HG03432 (cell line): ENCODE data around the gene ZNF746.
"Not testable (repeated sequence)": the region's sequence is repeated elsewhere in the genome, so short reads cannot be mapped to it uniquely, and the experiment has no call there.

Experiments
- ATAC-seq: cut with Tn5 transposase; IDR thresholded peaks from one replicate; pipeline ENCODE4 v1.9.1; 2021; ENCODE audit warnings: mild to moderate bottlenecking, moderate library complexity; ENCODE audit not compliant: unreplicated experiment

ZNF746 gene

DNA sequence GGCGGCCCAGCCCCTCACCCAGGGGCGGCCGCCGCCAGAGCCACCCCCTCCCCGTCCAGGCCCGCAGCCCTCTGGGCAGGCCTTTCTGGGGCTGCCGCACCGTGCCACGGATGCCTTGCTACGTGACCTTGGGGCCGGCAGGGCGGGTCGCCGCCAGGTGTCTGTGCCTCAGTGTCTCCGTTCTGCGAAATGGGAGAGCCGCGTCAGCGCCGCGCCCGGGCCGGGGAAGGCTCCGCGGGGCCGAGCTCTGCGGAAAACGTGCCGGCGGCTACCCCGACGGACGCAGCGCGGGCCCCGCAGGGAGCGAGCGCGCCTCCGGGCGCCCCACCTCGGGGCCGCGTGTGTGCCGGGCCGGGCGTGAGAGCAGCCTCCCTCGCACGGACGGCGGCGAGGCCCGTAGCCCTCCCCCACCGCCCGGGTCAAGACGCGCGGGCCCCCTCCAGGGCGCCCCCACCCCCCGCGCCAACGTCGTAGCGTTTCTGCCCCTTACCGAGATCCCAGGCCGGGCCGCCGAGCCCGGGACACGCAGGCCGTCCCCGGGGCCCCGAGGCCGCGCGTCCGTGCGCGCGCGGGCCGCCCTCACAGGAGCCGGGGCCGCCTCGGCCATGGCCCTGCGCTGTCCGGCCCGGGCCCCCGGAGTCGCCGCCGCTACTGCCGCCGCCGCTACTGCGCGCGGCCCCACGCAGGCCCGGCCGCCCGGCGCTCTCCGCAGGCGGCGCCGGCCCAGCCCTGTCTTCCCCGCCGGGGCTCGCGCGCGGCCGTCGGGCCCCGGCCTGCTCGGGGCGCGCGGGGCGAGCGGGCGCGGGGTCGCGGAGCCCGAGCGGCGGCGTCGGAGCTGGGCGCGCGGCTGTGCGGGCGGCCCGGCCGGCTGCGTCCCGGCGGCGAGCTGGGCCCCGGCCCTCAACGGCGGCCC, 37.8 kb downstream of the ZNF746 start:
- peak; percentile 39 for ATAC-seq

DNA sequence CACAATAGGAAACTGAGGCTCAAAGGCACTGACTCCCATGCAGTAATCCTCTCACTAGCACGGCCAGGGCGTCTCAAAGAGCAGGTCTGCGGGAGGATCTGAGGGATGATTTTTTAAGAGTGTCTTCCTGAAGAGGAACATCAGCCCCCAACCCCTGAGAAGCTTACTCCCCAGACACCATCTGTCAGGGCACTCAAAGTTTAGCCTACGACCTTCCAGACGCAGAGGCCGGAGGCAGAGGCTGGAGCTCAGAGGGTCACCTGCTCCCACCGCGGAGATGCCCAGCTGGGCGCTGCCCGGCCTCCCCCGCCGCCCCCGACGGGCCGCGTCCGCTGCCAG, 38.4 kb downstream of the ZNF746 start:
- no peak for ATAC-seq

DNA sequence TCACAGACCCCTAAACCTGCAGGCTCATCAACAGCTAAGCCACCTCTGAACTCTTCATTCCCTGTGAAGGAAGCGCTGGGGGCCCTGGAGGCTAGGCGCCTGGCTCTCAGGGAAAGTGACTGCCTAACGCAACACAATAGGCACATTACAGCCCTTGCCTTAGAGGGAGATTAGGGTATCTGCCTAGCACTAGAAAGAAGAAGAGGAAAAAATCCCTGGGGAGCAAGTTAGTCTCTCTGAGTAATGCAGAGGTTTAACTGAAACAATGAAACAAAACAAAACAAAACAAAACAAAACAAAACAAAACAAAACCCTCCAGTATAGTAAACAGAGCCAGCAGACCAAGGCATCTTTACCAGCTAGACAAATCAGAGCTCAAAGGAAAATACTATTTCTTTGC, 39.4 kb downstream of the ZNF746 start:
- ATAC-seq: no peak

DNA sequence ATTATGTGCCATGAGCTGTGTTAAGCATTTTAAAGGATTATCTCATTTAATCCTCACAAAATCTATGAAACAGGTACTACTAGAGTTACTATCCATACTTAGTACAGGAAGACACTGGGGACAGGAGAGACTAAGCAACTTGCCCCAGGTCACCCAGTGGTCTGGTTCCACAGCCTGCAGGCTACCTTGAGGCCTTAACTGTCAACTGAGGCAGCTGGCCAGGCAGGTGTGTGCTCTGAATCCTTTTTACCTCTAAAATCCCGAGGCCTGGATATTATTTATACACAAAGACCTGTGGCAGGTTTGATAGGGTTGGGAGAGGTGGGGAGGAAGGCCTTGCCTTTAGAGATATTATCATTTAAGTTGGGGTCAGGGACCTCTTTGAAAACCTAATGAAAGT, 39.8 kb downstream of the ZNF746 start:
- no peak for ATAC-seq

DNA sequence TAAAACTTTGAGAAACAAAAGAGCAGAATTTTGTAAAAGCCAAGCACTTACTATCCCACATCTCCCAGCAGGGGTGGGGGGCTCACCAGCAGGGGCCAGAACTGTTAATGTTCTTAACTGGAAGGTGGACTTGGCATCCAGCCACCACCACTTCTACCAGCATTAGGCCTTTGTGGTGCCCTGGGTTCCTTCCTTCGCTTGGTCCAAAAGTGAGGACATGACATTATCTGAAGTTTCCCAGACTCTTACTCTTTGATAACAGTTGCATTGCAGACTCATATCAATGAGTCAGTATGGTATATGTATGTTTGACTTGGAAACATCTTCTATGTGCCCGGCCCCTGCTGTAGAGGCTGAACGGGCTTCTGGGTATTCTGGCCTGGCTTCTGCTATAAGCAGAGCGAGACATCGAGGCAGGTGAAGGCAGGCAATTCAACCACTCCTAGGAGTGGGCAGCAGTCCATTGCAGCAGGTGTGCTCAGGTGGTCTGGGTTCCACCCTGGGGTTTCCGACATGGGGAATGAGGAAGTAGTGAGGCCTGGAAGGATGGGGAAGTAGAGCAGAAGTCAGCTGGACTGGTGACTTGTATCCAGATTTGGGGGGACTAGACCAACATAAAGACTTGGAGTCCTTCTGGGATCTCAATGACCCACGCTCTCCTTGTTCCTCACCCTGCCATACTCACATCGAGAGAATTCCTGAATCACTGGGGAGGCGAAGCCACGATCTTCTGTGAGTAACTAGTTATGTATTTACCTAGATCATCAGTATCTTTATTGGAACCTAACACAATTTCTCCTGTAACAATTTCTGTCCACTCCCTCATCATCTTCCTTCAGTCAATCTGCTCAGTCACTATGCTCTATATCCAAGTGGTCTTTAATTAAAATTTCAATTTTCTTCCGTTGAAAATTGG, 40.8 kb downstream of the ZNF746 start:
- ATAC-seq: no peak

DNA sequence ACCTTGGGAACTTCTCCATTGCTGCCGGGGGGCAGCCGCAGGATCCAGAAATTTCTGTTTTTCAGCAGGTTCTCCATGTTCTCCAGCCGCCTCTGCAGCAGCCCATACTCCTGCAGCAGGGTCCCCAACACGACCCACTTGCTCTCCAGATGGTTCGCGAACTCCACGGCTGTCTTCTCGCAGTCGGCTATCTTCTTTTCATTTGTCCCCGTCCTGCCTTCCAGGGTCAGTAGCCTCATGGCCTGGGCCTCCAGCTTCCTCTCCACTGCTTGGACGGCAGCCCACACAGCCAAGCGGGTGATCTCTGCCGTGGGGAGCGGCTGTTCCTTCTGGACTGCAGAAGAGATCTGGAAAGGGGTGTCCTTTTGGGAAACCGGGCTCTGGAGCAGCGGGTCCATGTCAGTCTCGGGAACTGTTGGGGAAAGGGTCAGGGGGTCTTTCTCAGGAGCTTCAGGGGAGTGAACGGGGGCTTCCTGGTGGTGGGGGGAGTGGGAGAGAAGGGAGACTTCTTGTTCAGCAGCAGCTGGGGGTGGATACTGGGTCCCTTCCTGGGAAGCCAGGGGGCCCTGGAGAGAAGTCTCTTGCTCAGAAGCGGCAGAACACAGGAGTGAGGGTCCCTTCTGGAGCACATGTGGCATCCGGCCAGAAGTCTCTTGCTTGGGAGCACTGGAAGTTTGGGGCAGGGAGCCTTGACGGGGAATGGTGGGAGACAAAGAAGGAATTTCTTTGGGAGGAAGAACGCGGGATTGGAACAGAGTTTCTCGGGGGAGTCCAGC, 42.2 kb downstream of the ZNF746 start:
- no peak for ATAC-seq

DNA sequence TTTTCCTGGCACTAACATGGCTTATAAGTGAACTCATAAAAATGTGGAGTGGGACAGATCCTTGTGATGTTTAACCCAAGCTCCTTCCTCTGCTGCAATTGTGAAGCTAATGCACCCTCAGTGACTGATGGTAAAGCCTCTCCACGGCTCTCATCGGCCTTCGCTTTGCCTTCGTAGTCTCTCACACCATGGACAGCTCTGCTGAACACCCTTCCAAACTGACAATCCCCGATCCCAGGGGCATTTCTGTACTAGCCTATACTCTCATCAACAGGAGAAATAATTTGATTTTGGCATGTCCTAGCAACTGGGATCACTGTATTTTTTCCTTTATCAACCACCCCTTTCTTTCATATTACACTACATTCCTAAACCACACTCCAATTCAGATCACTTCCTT, 42.9 kb downstream of the ZNF746 start:
- no peak for ATAC-seq

DNA sequence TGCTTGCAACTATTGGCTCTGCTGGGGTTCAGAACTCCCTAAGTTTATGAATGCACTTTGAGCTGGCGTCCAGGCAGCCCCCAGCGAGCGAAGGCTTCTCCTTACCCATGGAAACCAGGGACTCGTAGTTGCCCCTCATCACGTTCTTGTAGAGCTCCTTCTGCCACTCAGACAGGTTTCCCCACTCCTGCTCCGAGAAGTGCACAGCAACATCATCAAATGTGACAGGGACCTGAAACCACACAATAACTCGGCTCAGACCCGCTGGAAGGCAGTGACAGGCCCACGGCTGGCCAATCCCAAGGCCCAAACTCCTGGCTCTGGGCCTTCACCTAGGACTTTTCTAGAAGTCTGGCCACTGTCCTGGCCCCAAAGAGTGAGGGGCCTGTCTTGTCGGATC, 43.6 kb downstream of the ZNF746 start:
- ATAC-seq: no peak

DNA sequence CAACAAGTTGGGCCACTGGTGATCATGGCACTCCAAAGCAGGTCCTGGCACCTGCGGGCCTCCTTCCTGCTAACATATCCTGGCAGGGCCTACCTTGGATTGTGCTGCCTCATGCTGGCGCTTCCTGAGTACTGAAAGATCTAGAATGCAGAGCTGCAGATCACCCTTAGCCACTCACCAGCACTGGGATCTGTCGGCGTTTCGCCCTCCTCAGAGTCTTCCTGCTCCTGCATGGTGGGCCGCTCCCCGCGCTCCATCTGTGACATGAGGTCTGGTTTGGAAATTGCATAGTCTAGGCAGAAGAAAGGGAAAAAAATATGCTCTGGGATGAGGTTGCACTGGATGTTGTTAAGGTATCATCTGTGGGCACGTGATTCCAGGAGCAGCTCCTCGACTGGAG, 46.8 kb downstream of the ZNF746 start:
- ATAC-seq: no peak

DNA sequence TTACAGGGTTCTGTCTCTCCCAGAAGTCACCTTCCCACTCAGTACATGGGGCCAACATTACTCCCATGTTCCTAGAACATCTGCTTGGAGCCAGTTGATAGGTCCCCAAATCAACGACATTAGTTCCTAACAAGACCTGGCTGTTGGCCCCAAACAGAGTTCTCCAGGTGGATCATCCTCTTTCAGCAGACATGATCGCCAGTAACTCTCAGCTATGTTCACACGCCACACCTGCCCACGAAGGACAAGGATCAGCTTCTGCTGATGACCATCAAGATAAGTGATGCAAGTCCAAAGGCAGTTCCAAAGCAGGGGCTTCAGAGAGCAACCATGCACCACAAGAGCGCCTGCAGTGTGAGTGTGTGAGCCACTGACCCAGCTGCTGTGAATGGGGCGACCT, 47.7 kb downstream of the ZNF746 start:
- no peak for ATAC-seq

DNA sequence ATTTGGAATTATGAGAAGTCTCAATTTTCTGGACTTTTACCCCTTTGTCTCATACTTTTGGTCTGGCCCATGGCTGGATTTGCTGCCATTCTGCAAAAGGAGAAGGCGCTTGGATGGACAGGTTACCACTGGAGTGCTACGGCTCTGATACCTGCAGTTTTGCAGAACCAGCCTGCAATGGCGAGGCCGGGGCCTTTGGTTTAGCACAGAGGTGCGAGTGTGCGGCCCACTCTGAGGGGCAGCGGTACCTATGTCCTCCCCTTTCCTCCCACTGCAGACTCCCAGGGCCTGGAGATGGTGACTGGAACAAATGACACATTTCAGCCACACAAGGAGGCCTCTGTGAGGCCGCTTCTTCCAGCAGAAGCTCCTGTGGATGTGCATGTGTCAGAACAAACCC, 48.6 kb downstream of the ZNF746 start:
- ATAC-seq: no peak

DNA sequence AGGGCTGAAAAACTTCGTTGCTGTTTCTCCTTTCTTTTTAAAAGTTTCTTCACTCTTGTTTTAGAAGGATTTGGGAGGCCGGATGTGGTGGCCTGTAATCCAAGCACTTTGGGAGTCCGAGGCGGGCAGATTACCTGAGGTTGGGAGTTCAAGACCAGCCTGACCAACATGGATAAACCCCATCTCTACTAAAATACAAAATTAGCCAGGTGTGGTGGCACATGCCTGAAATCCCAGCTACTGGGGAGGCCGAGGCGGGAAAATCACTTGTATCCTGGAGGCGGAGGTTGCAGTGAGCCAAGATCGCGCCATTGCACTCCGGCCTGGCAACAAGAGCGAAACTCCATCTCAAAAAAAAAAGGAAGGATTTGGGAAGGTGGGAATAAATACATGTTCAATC, 51.6 kb downstream of the ZNF746 start:
- not testable (repeated sequence) for ATAC-seq

DNA sequence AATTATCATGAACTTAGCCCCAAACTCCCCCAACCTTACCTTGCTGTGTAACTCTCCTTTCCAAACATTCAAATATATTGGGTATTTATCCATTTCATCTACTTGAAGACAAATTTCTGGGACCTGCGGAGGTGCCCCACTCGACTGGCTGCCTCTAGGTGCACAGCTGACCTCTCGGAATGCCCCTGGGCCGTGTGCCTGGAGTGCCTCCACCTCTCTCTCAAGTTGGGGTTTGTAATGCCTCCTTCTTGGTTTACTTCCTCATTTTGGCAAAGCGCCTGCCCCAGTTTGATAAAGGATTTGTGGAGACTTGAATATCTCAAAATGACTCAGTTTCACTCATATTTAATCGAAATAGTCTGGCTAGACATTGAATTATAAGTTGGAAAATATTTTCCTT, 53.3 kb downstream of the ZNF746 start:
- ATAC-seq: no peak

DNA sequence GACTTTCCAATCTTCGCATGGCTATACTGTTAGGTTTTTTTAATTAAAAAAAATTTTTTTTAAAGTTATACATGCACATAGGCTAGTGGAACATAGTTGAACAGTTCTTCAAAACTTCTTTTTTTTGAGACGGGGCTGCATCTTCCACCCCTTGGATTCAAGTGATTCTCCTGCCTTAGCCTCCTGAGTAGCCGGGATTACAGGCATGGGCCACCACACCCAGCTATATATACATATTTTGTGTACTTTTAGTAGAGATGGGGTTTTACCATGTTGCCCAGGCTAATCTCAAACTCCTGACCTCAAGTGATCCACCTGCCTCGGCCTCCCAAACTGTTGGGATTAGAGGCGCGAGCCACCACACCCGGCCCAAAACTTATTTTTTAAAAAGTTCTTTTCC, 54.1 kb downstream of the ZNF746 start:
- ATAC-seq: no peak

DNA sequence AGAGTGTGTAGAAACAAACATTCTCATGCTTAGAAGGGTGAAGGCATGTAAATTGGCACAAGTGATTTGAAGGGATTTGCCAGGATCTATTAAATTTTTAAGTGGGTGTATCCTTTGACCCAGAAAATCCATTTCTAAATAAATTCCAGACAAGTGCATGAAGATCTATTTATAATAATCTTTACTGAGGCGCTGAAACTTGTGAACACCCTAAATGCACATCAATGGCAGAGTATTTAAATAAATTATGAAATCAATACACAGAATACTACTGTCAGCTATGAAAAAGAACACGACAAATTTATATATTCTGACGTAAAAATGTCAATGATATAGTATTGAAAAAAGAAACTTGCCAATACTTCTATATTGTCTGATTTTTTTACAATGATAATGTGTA, 54.7 kb downstream of the ZNF746 start:
- ATAC-seq: no peak

DNA sequence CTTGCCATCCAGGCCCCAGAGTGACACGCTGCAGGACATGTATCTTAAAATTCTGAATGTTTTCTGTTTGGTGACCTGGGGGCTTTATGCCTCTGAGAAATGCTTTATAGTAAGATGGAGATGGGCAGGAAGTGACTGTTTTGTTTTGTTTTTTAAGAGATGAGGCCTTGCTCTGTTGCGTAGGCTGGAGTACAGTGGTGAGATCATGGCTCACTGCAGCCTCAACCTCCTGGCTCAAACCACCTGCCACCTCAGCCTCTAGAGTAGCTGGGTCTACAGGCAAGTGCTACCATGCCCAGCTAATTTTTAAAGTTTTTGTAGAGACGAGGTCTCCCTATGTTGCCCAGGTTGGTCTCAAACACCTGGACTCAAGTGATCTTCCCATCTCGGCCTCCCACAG, 57.4 kb downstream of the ZNF746 start:
- ATAC-seq: no peak

DNA sequence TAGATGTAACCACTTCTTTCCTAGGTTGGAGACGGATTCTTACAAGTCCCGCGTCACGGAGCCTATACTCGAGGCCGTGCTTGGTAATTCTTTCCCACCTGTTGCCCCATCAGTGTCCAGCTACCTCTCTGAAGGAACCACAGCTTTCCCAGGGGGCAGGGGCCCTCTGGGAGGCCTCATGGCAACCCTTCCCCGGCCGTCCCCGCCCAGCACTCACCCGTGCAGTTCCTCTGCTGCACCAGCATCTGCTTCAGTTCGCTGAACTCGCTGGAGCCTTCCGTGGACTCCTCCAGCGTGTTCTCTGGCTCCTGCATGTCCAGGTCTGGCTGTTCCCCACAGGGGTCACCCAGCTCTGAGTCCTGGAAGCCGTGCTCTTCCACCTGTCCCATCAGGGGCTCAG, 61.3 kb downstream of the ZNF746 start:
- no peak for ATAC-seq

DNA sequence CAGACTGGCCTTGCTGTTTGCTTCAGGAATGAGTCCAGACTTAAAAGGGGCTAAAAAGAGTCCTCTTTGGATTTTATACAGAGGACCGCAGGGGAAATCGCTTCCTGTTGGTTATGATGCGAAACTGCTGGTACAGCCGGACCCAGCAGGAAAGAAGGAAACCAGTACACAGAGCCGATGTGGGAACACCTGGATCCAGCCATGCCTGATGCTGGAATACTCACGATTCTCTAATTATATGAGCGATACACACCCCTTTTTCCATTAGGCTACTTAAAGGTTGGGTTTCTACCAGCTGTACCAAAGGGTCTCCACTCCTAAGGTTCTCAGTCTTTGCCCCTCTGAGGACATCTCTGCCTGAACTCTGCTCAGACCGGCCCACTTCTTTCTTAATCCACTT, 64.5 kb downstream of the ZNF746 start:
- no peak for ATAC-seq

DNA sequence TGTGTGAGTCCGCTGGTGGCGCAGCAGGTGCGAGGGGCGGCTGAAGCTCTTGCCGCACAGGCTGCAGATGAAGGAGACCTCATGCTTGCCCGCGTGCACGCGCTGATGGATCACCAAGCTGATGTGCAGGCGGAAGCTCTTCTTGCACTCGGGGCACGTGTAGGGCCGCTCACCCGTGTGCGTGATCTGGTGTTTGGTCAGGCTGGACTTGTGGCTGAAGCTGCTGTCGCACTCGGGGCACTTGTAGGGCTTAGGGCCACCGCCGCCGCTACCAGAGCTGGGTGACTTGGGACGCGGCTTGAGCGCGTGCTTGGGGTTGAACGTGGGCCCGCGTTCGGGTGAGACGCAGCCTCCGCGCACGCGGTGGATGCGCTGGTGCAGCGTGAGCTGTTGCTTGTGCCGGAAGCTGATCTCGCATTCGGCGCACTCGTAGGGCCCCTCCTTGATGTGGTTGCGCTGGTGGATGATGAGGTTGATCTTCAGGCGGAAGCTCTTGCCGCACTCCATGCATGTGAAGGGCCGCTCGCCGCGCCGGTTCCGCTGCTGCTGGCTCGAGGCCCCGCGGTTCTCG, 65.4 kb downstream of the ZNF746 start:
- ATAC-seq: no peak

DNA sequence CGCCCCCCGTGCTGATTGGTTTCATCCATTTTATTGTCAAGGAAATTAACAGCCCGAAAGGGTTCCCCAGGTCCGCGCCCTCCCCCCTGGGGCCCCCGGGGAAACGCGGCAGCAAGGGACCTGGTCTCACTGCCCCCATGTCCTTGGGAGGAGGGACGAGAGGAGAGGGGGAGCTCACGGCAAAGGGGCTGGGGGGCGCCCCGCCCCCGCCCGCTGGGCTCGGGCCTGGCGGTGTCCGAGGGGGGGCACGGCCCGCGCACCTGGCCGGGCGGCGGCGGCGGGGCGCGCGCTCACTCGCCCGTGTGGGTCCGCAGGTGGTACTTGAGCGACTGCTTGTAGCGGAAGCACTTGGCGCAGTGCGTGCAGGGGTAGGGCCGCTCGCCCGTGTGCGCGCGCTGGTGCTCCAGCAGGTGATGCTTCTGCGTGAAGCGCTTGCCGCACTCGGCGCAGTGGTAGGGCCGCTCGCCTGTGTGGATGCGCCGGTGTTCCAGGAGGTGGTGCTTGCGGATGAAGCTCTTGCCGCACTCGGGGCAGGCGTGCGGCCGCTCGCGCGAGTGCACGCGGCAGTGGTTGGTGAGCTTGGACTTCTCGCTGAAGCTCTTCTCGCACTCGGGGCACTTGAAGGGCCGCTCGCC, 66.0 kb downstream of the ZNF746 start:
- ATAC-seq: no peak

DNA sequence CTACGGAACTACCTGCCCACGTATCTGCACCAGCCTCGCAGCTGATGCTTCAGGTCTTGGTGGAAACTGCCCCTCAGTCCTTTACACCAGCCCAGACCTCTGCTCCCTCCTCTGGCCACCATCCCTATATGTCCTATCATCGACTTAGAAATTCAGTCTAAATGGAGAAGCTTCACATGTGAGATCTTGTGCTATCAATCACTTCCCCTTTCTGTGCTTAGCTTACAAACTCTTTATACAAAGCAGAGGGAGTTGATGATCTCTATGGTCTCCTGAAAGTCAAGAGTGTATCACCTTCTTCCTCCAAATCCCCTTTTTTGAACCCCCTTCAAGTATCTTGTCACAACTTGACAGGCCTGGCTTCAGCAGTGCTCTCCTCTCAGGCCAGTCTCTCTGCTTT, 67.4 kb downstream of the ZNF746 start:
- no peak for ATAC-seq
